Prostate gland (tissue), 2 donors: ENCODE results near the gene RIC8A.

ENCODE experiments used
- CTCF ChIP-seq, 4 experiments: fragments of 200-600 bp in 2 of 4; fragments of 450-650 bp in 2 of 4; sonication (generic) in 2 of 4; IDR thresholded peaks; 1 replicate in 3 of 4; 2 replicates in 1 of 4; pipeline ENCODE4 v1.5.1; 2016 to 2019; ENCODE audit warnings: antibody characterized with exemption in 4 of 4, mild to moderate bottlenecking in 2 of 4, moderate library complexity in 2 of 4
- POLR2A ChIP-seq: fragments of 450-650 bp; IDR thresholded peaks from one replicate; pipeline ENCODE4 v1.6.1; 2016; ENCODE audit warnings: antibody characterized with exemption, mild to moderate bottlenecking

DNA sequence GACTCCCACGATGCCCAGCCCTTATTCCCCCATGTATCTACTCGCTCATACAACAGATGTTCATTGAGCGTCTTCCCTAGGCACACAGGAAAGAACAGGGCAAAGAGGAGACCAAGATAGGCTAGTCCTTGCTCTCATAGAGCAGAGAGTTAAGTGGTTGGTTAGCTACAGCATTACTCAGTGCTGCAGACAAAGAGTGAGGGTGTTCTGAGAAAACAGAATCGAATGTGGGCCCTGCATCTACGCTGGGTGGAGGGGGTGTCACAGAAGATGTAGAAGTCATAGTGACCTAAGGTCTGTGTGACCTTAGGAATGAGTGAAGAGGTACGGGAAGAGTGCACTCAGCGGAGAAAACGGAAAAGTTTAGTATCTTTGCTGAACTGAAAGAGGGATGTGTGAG, 41.6 kb downstream of the RIC8A start:
- TF ChIP-seq CTCF (IDR thresholded peaks at IDR 0.05) (no peak), POLR2A (no peak)
